HepG2 (cell line): ENCODE results near the gene NUAK1. TPM values are rescaled to one million over a fixed set of nuclear protein-coding genes. Genes with fewer than 3 reads are reported as not detected.

Source experiments
- ATAC-seq: fragments of 200-7000 bp; cut with Tn5 transposase; 3 replicates; pipeline ENCODE4 v1.9.1; 2020; ENCODE audit warnings: mild to moderate bottlenecking, moderate library complexity
- BruUV-seq: library from RNA; stranded (reverse); fragments of 400-500 nt; replicated peaks from 2 replicates; lab custom pipeline; 2021; lab: Mats Ljungman, UMichigan
- CTCF ChIA-PET: fragments of 300-600 bp; formaldehyde crosslinking; extraction: SDS; loops from one replicate; lab custom pipeline; 2021; ENCODE audit warnings: low total read pairs, inconsistent platforms, low intra/inter-chr PET ratio; lab: Yijun Ruan, JAX
- POLR2A ChIA-PET: fragments of 350-600 bp; sonication (Branson Sonifier 250); formaldehyde crosslinking; loops from one replicate; lab custom pipeline; 2020; ENCODE audit warnings: antibody characterized with exemption, inconsistent platforms; lab: Yijun Ruan, JAX
- DNase-seq: peaks from one replicate; pipeline ENCODE4 v3.0.0-alpha.2; 2015; ENCODE audit warnings: low spot score
- FAIRE-seq: peaks from 3 replicates; lab custom pipeline; 2011; peaks lifted over from hg19 to GRCh38; lab: Jason Lieb, UNC
- H2AFZ ChIP-seq: one replicate; pipeline ENCODE4 v1.6.1; 2011; ENCODE audit warnings: low read length, inconsistent platforms
- H3K27ac ChIP-seq: fragments of 300-600 bp; 3 replicates; pipeline ENCODE4 v1.8.0; 2011; ENCODE audit warnings: mixed run types, mild to moderate bottlenecking, mixed read lengths, low read length, inconsistent platforms; ENCODE audit not compliant: insufficient read depth; ENCODE audit errors: extremely low read length
- H3K27me3 ChIP-seq, 2 experiments: fragments of 200-600 bp in 1 of 2; 2 replicates in 1 of 2; 3 replicates in 1 of 2; pipeline versions ENCODE4 v1.6.0 to v1.8.0; 2011; ENCODE audit warnings: low read length in 2 of 2, mild to moderate bottlenecking in 2 of 2, moderate library complexity in 2 of 2, inconsistent platforms in 1 of 2; ENCODE audit not compliant: insufficient read depth in 2 of 2, control insufficient read depth in 1 of 2
- H3K36me3 ChIP-seq, 2 experiments: fragments of 200-600 bp in 1 of 2; replicated peaks in 1 of 2; 2 replicates in 1 of 2; 3 replicates in 1 of 2; pipeline versions ENCODE4 v1.5.1 to v1.8.0; 2011; ENCODE audit warnings: low read length in 2 of 2, inconsistent platforms in 1 of 2; ENCODE audit not compliant: insufficient read depth in 2 of 2, control insufficient read depth in 1 of 2
- H3K4me1 ChIP-seq: 2 replicates; pipeline ENCODE4 v1.5.1; 2012; ENCODE audit warnings: low read length, inconsistent platforms; ENCODE audit not compliant: insufficient read depth
- H3K4me2 ChIP-seq: 2 replicates; pipeline ENCODE4 v1.6.0; 2011; ENCODE audit warnings: low read depth, low read length, inconsistent platforms
- H3K4me3 ChIP-seq, 3 experiments: fragments of 200-600 bp in 1 of 3; sonication (generic), shearing (Covaris generic) in 1 of 3; replicated peaks in 1 of 3; 2 replicates each; pipeline ENCODE4 v1.5.1; 2011 to 2016; ENCODE audit warnings: low read length in 3 of 3, inconsistent platforms in 2 of 3, low read depth in 2 of 3, mild to moderate bottlenecking in 2 of 3, control low read depth in 1 of 3, mixed read lengths in 1 of 3; ENCODE audit not compliant: insufficient read depth in 1 of 3
- H3K79me2 ChIP-seq: one replicate; pipeline ENCODE4 v1.6.1; 2011; ENCODE audit warnings: low read length, inconsistent platforms; ENCODE audit not compliant: insufficient read depth
- H3K9ac ChIP-seq: 2 replicates; pipeline ENCODE4 v1.6.0; 2011; ENCODE audit warnings: mild to moderate bottlenecking, low read depth, low read length, inconsistent platforms; ENCODE audit not compliant: insufficient read depth
- H3K9me3 ChIP-seq: 2 replicates; pipeline ENCODE4 v1.5.1; 2012; ENCODE audit warnings: mild to moderate bottlenecking, low read length
- H4K20me1 ChIP-seq: 2 replicates; pipeline ENCODE4 v1.6.0; 2011; ENCODE audit warnings: inconsistent platforms, mild to moderate bottlenecking, low read length, moderate library complexity; ENCODE audit not compliant: insufficient read depth
- FOSL2 ChIP-seq: sonication (generic); formaldehyde crosslinking; IDR thresholded peaks from 2 replicates; pipeline ENCODE4 v1.4.0; 2020; ENCODE audit warnings: missing genetic modification reagents
- HMGXB3 ChIP-seq: sonication (generic); formaldehyde crosslinking; IDR thresholded peaks from 2 replicates; pipeline ENCODE4 v1.4.0; 2020; ENCODE audit warnings: missing genetic modification reagents, borderline replicate concordance
- RBM22 ChIP-seq: fragments of 200-400 bp; formaldehyde crosslinking; optimal IDR thresholded peaks from 2 replicates; pipeline ENCODE3; 2017; ENCODE audit warnings: mild to moderate bottlenecking, low read length, moderate library complexity
- SIN3A ChIP-seq: IDR thresholded peaks from 2 replicates; pipeline ENCODE4 v1.6.1; 2011; ENCODE audit warnings: low read depth, mild to moderate bottlenecking, control low read depth, low read length, borderline replicate concordance
- SP1 ChIP-seq, 2 experiments: fragments of 450-650 bp in 1 of 2; sonication (generic) in 1 of 2; formaldehyde crosslinking in 1 of 2; IDR thresholded peaks; 2 replicates each; pipeline versions ENCODE4 v1.4.0 to v1.6.1; 2016 to 2020; ENCODE audit warnings: missing genetic modification reagents in 1 of 2
- TEAD2 ChIP-seq: sonication (generic); formaldehyde crosslinking; IDR thresholded peaks from 2 replicates; pipeline ENCODE4 v1.9.0; 2021; ENCODE audit warnings: missing genetic modification reagents
- ZNF629 ChIP-seq: sonication (generic); formaldehyde crosslinking; conservative IDR thresholded peaks from 2 replicates; pipeline ENCODE4 v1.5.0; 2020; ENCODE audit warnings: missing genetic modification reagents
- WGBS: methylation state at CpG from one replicate; pipeline ENCODE4 v1.1.6; 2017; ENCODE audit warnings: low lambda C conversion rate; 5-methylcytosine and 5-hydroxymethylcytosine counted together
- in situ Hi-C: cut with HindIII; loops from 2 replicates; pipeline ENCODE4 v1.10.0; 2017; ENCODE audit warnings: low pct_unique_long_range_greater_than_20kb; ENCODE audit not compliant: extremely low pct_ligation_motif_present
- intact Hi-C: fragments of 100-400 bp; cut with micrococcal nuclease; formaldehyde crosslinking; loops from one replicate; pipeline ENCODE4 v1.10.0; 2022; ENCODE audit not compliant: unreplicated experiment
- polyA plus RNA-seq, 8 experiments: library from polyadenylated mRNA; depleted of rRNA in 3 of 8; stranded (reverse) in 7 of 8; unstranded in 1 of 8; fragments of >200 nt; fragmentation: Illumina TruSeq in 4 of 8; extraction: Trizol in 4 of 8; gene quantifications; 2 replicates each; pipeline versions ENCODE4 v1.2.1 to v1.2.3, GENCODE V29; 2011 to 2016; ENCODE audit warnings: low read depth in 4 of 8, missing spikeins in 1 of 8, mixed read lengths in 1 of 8; ENCODE audit not compliant: insufficient read depth in 1 of 8
- total RNA-seq, 5 experiments: library from RNA; depleted of rRNA; stranded (reverse); fragments of >200 nt; fragmentation: Illumina TruSeq; extraction: Trizol; gene quantifications; 2 replicates each; pipeline ENCODE4 v1.2.3, GENCODE V29; 2016; ENCODE audit warnings: low read depth in 1 of 5

The NUAK1 gene
- total and polyA plus RNA-seq, 2 of the 13 experiments (the other 11 are each of a cell fraction or from before 2014, with no cell fraction given): 1.7 to 1.9 TPM

- TF ChIP-seq SIN3A (no peak), RBM22 (no peak), SP1 (IDR thresholded peaks at IDR 0.05) (no peak), SP1 (CRISPR knock-in tag; IDR thresholded peaks at IDR 0.05) (no peak)
These were observed 40.0 kb downstream of the NUAK1 start (continued) for GRCh38 chr12:106098691-106099200.

DNA sequence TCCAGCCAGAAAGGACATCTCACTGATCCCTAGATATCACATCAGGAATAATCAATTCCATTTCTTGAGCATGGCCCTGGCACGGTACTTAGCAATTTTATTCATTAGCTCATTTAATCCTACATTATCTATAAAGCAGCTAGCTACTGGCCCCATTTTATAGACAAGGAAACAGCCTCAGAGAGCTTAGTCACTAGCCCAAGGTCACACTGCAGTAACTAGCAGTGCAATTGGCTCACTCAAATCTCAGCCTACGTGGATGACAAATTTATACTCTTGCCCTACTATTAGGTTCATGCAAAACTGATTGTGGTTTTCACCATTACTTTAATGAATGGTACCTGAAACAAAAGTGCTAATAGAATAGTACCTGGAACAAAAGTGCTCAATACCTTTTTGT lies 41.7 kb downstream of the NUAK1 start:
- Histone ChIP-seq H3K36me3 (no peaks in the 10 kb centered on the region), H4K20me1 (no peaks in the 10 kb centered on the region), H3K9me3 (no peaks in the 10 kb centered on the region), H2AFZ (no peak overlapping the region), H3K9ac (no peak overlapping the region), H3K27ac (no peak overlapping the region), H3K4me1 (peaks cover 84% of the 10 kb centered on the region), H3K4me2 (no peak overlapping the region), H3K27me3 (no peaks in the 10 kb centered on the region), H3K4me3 (no peak overlapping the region), H3K79me2 (no peaks in the 10 kb centered on the region)
- in situ Hi-C loops: loop anchor here (10.0 kb wide), 1 partner anchor 188 kb away; no protein-coding TSS in a partner anchor
- BruUV-seq: no TSS peak
- intact Hi-C loops: loop anchor here (5.0 kb wide), 1 partner anchor 50 kb away; no protein-coding TSS in a partner anchor
- FAIRE-seq: no peak
- DNase-seq: no peak
- no peak for ATAC-seq
- CTCF ChIA-PET: no interaction called here
- POLR2A ChIA-PET: interaction anchor here (1.2 kb wide), 1 partner anchor 23 kb away, joined by 3 read pairs; no protein-coding TSS in a partner anchor
- WGBS: 74% methylated on average over 2 of the region's 2 CpGs
- TF ChIP-seq HMGXB3 (CRISPR knock-in tag): peak; percentile 93; the same call in 1 of the 2 replicates
- peak; percentile 71 for TF ChIP-seq ZNF629 (CRISPR knock-in tag)
- peak; percentile 54 for TF ChIP-seq FOSL2
- TF ChIP-seq TEAD2 (CRISPR knock-in tag): no peak
